ENCODE results near the gene PARP3.
A peak's percentile ranks its signal among the peaks of the same experiment; 100 is the strongest.

PARP3 gene

DNA sequence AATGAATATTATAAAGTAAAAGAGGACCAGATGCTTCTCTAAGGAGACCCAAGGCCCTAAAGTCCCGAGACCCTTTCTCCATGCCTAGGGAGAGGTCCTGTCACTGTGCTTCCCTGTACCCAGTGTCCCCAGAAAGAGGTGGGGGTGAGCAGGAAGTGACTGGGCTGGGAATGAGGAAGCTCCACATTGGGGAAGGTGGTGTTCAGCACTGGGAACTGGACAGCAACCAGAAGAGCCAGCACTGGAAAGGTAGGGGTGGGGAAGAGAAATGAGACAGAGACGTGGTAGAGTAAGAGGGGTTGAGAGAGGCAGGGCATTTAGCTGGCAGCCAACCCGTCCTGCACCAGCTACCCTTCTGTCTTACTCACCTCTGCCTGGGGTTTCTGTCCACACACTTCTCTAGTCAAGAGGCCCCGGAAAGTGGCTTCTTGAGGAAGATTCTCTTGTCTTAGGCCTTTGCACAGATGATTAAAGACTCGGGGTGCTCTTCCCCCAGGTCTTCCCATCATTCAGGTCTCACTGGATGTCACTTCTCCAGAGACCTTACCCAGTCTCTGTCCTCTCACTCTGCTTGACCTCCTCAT, 12.7 kb upstream of the PARP3 start:
- Mint-ChIP-seq H3K27me3 (no peaks in the 10 kb centered on the region), H3K27ac (no peak overlapping the region), H3K4me1 (ENCODE audit: low read depth) (no peaks in the 10 kb centered on the region), H3K9me3 (no peaks in the 10 kb centered on the region), H3K36me3 (ENCODE audit: low read depth) (peaks cover 20% of the 10 kb centered on the region), H3K4me3 (no peak overlapping the region)

DNA sequence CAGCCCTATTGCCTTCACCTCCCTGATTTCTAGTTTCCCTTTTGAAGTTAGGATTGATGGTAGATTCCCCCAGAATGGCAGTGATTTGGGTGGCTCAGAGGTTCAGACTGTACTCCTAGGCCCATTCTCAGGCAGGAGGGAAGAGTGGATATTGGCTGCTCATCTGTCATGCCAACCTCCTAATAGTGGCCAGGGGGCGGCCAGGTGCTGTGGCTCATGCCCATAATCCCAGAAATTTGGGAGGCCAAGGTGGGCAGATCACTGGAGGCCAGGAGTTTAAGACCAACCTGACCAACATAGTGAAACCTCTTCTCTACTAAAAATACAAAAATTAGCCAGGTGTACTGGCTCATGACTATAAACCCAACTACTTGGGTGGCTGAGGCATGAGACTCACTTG, 11.7 kb upstream of the PARP3 start:
- Mint-ChIP-seq H3K4me1 (ENCODE audit: low read depth) (no peaks in the 10 kb centered on the region), H3K27ac (no peak overlapping the region), H3K36me3 (ENCODE audit: low read depth) (peaks cover 29% of the 10 kb centered on the region), H3K4me3 (no peak overlapping the region), H3K27me3 (no peaks in the 10 kb centered on the region), H3K9me3 (no peaks in the 10 kb centered on the region)

DNA sequence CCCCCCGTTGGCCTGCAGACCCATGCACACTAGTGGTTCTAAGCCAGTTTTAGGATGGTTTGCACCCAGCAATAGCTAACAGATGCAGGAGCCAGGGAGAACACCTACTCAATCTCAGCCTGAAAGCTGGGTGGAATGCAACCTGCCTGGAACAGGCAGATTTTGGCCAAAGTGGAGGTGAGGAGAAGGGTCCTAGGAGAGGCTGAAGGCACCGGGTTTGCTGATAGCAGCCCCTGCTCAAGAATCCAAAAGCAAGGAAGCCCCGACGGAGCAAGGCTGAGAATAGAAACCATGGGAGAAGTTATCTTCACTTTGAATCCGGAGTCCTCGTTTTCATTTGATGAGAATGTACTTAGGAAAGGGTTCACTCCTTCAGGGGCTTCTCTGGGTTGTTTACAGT, 10.4 kb upstream of the PARP3 start:
- Mint-ChIP-seq H3K4me3 (no peak overlapping the region), H3K9me3 (no peaks in the 10 kb centered on the region), H3K27me3 (no peaks in the 10 kb centered on the region), H3K4me1 (ENCODE audit: low read depth) (no peaks in the 10 kb centered on the region), H3K36me3 (ENCODE audit: low read depth) (peaks cover 41% of the 10 kb centered on the region), H3K27ac (no peak overlapping the region)

DNA sequence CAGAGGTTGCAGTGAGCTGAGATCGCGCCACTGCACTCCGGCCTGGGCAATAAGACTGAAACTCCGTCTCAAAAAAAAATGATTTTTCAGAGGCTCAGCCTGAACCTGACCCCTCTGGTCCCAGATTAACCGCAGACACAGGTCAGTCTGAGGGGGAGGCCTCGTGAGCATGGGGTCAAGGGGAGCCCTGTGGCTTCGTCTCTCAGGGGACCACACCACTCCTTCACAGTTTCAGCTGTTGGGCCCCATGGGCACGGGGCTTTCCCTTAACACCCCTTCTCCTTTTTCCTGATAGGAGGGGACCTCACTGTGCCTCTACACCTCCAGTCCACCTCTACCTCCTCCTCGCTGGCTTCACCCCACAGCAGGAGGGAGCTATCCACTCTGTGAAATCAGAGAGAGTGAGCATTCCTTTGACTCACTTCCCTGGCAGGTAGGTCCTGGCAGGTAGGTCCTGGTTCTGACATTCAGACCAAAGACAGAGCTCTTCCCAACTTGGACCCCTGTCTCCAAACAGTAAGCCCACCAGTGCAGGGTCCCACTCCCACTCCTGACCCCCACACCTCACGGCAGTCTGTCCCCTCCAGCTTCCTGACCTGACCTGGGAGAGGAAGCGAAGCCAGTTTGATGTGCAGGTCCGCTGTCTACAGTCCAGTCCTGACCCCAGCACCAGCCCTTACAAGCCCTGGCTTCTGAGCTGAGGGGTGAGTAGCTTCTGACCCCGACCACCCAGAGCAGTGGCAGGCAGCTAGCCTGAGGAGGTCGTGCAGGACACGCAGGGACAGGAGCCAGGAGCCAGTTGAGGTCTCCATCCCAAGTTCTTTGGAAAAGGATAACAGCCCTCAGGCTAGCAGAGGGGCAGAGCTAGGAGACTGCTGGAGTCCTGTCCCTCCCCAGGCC, 9.4 kb upstream of the PARP3 start:
- Mint-ChIP-seq H3K9me3 (no peaks in the 10 kb centered on the region), H3K36me3 (ENCODE audit: low read depth) (peaks cover 49% of the 10 kb centered on the region), H3K4me1 (ENCODE audit: low read depth) (no peaks in the 10 kb centered on the region), H3K27me3 (no peaks in the 10 kb centered on the region), H3K27ac (no peak overlapping the region), H3K4me3 (no peak overlapping the region)

DNA sequence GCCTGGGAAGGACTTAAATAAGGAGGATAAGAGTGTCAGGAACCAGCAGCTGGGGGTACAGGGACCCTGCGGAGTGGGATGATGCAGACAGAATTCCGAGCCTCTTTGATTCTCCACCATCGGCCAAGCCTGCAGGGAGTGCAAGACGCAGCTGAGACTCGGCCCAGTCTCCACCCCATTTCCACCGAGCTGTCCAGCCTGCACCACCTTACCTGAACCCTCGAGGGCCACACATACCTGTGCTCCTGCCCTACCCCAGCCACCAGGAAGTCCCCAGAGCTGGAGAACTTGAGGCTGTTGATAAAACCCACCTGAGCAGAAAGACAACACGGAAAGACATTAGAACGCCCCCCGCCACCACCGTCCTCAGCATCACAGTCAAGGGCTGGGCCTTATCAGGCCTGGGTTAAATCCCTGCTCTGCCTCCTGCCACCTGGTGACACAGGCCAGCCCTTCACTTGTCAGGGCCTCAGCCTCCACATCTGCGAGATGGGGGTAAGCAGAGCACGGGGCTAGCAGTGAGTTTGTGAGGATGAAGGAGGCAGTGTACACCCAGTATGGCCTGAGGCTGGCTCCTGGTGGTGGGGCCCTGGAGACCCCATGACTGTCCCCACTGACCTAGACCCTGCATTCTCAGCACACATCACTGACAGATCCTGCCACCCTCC, 8.6 kb upstream of the PARP3 start:
- Mint-ChIP-seq H3K4me3 (no peak overlapping the region), H3K4me1 (ENCODE audit: low read depth) (peaks cover 4% of the 10 kb centered on the region), H3K9me3 (no peaks in the 10 kb centered on the region), H3K27me3 (no peaks in the 10 kb centered on the region), H3K27ac (no peak overlapping the region), H3K36me3 (ENCODE audit: low read depth) (peaks cover 57% of the 10 kb centered on the region)

DNA sequence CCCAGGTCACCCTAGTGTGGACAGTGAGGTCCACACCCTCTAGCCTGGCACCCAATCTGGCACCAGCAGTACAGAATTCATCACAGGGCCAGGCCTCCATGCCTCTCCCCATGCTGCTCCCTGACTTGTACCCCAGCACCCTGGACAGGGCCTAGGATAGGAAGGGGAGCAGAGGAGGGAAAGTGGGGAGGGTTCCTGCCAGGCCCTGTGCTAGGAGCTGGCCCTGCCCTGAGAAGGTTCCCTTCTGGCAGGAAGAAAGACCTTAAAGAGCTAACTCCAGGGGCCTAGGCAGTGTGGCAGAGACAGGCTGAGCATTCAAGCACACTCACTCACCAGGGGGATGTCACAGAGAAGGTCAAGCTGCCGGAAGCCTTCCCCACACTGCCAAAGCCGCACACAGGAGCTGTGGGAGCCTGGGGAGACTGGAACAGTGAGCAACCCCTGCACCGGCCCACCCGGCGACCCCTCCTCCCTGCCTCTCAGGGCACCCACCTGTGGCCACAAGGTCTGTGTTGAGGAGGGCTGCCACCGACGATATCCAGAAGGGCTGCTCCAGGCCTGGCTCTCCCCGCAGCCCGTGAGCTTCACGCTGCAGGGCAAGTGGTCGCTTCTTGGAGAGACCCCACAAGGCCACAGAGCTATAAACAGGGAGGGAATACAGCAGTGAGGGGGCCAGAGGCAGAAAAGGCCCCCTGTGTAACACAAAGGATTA, 7.9 kb upstream of the PARP3 start:
- Mint-ChIP-seq H3K27me3 (no peaks in the 10 kb centered on the region), H3K27ac (no peak overlapping the region), H3K9me3 (no peaks in the 10 kb centered on the region), H3K4me3 (no peak overlapping the region), H3K4me1 (ENCODE audit: low read depth) (peaks cover 11% of the 10 kb centered on the region), H3K36me3 (ENCODE audit: low read depth) (peaks cover 60% of the 10 kb centered on the region)

DNA sequence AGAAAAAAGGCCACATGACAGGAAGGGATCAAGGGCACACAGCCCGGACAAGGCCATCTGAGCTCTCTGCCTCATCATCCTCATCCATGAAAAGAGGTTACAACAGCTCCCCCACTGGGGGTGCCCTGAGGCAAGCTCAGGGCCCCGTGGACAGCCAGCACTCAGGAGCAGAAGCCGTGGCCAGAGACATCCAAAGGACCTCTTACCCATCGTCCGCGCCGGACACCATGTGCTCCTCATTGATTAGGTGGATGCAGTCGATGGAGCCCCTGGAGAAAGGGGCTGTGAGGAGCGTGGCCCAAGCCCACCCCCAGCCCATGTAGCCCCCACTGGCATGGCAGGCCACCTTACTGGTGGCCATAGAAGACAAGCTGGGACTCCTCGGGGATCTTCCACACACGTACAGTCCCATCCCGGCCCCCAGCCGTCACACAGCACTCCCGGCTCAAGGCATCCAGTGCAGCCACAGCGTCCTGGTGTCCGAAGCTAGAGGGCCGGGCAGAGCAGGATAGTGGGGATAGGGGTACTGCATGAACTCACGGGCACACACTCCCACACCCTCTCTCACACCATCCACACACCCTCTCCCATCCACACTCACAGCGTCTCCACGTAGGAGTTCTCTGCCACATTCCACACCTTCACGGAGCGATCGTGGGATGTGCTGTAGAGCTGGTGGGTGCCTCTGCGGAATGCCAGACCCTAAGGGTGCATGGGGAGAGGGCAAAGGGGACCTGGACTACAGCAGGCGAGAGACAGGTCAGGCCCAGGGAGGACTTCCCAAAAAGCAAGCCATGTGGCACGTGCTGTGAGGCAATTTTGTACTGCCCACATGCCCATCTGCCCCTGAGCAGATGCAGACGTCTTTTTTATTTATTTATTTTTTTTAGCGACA, 6.9 kb upstream of the PARP3 start:
- no peaks in the 10 kb centered on the region for H3K9me3 Mint-ChIP-seq
- no peak overlapping the region for H3K27ac Mint-ChIP-seq
- no peak overlapping the region for H3K4me3 Mint-ChIP-seq
- H3K27me3 Mint-ChIP-seq: no peaks in the 10 kb centered on the region
- peaks cover 20% of the 10 kb centered on the region for H3K4me1 Mint-ChIP-seq (ENCODE audit: low read depth)
- peaks cover 63% of the 10 kb centered on the region for H3K36me3 Mint-ChIP-seq (ENCODE audit: low read depth)

DNA sequence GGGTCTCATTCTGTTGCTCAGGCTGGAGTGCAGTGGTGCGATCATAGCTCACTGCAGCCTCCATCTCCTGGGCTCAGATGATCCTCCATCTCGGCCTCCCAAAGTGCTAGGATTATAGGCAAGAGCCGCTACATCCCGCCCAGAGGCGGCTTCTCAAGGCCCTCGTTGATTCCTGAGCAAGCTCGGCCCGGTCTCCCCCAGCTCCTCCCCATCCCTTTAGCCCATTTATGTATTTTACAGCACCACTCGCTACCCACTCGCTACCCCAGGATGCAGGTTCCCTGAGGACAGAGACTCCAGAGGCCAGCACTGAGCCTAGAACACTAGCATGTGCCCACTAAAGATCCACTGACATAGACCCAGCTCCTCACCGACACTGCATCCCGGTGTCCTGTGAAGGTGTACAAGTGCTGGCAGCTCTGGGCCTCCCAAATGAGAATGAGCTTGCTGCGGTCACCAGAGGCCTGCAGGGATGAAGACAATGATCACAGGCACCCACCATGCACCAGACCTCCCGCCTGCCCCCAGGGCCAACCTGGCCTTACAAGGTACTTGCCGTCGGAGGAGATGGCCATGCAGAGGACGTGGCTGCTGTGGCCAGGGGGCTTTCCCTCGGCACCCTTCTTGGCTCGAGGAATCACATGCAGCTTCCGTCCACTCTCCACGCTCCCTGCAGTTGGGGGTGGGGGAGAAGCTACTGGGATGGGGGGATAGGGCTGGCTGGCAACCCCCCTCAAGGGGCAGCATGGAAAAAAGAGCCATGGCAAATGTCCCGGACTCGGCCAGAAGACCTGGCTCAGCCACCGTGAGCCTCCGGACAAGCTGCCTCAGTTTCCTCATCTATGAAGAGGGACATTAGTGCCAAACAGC, 6.0 kb upstream of the PARP3 start:
- Mint-ChIP-seq H3K4me1 (ENCODE audit: low read depth) (peaks cover 29% of the 10 kb centered on the region), H3K27me3 (no peaks in the 10 kb centered on the region), H3K9me3 (no peaks in the 10 kb centered on the region), H3K4me3 (no peak overlapping the region), H3K27ac (no peak overlapping the region), H3K36me3 (ENCODE audit: low read depth) (peaks cover 72% of the 10 kb centered on the region)

DNA sequence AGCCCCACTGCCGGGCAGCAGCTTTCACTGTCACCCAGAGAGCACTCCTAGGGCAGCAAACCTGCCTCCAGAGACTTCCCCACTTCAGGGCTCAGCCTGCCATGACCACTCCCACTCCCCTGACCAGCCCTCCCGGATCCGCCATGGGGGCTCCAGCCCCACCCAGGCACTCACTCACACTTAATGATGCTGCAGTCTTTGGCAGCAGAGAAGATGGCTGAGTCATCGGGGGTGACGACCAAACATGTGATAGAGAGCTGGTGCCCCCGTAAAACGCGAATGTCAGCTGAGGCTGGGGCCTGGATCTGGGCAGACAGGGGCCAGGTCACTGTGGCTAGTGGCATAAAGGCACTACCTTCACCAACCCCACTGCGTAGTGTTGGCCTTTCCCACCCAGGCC, 5.1 kb upstream of the PARP3 start:
- Mint-ChIP-seq H3K27me3 (no peaks in the 10 kb centered on the region), H3K9me3 (no peaks in the 10 kb centered on the region), H3K36me3 (ENCODE audit: low read depth) (peaks cover 68% of the 10 kb centered on the region), H3K4me3 (no peak overlapping the region), H3K4me1 (ENCODE audit: low read depth) (peaks cover 30% of the 10 kb centered on the region), H3K27ac (no peak overlapping the region)

DNA sequence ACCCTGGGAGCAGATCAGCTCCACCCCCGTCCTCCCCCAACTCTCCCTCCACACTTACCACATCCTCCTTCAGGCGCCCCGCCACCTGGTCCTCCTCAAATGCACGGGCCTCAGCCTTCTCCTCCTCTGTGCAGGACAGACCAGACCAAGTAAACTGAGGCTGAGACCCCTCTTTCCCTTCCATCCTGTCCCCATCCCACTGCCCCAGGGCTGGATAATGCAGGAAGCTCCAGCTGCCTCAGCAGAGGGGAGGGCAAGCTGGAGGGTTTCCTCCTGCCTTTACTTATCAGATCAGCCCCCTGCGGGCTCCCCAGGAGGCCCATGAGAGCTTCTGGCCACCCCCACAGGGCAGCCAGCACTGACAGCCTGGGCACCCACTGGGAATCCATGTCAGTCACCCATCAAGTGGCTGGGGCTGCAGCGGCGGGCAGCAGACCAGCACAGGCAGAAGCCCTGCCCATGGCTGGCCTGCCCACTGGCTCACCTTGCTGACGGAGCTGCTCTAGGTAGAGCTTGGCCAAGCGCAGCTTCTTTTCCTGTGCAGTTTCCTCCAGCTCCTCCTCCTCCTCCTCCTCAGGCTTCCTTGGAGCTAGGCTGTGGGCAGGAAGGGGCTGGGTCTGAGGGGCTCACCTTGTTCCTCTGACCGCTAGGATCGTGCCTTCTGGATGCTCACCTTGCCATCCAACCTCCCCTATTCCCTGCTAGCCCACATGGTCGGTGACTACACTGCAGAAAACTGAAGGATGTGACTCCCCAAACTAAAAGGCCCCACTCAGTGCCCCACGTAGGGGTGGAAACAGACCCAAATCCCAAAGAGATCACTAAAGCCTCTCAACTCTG, 4.3 kb upstream of the PARP3 start:
- Mint-ChIP-seq H3K9me3 (no peaks in the 10 kb centered on the region), H3K36me3 (ENCODE audit: low read depth) (peaks cover 68% of the 10 kb centered on the region), H3K4me3 (no peak overlapping the region), H3K27me3 (no peaks in the 10 kb centered on the region), H3K27ac (no peak overlapping the region), H3K4me1 (ENCODE audit: low read depth) (peaks cover 34% of the 10 kb centered on the region)

DNA sequence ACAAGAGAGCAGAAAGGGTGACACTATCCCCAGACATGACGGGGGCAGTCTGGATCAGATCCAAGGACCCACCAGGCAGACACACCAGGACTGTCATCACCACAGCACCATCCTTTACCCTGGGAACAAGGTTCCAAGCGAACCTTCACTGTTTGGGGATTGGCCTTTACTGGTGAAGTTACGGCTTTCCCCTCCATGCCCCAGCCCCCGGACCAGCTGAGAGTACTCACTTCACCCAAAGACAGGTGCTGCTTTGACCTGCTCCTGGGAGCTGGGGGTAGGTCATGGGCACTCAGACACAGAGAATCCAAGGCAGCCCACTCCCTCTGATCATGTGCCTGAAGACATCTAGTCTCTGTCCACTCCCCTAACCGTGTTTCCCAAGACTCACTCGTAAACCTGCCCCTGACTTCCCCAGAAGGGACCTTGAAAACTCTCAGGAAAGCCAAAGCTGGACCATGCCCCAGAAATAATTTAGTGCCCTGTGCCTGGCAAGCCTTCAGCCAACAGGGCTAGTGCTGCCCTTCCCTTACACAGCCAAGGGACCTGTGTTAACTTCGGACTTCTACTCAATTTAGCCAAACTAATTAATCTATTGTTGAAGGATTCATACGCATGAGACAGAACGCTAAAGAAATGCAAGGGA, 3.3 kb upstream of the PARP3 start:
- Mint-ChIP-seq H3K36me3 (ENCODE audit: low read depth) (peaks cover 63% of the 10 kb centered on the region), H3K4me3 (peak overlapping the region; percentile 3), H3K27me3 (no peaks in the 10 kb centered on the region), H3K4me1 (ENCODE audit: low read depth) (peaks cover 38% of the 10 kb centered on the region), H3K9me3 (no peaks in the 10 kb centered on the region), H3K27ac (peak overlapping the region; percentile 66)

DNA sequence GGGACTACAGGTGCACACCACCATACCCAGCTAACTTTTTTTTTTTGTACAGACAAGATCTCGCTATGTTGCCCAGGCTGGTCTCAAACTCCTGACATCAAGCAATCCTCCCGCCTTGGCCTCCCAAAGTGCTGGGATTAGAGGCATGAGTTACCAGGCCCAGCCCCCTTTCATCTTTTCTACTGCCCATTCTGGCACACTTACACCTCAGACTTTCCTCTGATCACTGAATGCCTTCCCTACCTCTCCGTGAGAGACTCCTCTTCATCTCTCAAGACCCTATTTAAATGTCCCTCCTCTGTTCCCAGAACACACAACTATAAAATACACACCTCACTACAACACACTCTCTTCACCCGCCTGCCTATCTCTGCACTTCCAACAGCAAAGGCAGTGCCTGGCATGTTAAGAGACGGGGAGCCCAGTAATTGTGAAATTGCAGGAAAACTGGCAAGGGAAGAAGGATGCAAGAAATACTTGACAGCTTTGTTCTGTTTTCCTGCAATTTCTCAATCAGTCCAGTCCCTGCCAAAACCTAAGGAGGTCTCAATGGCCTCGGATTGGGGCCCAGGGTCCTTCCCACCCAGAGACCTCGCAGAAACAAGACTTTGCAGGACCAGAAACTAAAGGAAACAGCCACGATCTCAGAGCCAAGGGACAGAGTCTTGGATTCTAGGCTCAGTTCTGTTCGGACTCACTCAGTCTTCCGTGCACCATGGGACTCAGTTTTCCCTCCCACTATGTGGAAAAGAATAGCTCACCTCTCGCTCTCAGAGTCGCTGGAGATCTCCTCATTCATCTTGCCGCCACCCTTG, 1.3 kb upstream of the PARP3 start:
- Mint-ChIP-seq H3K27me3 (no peaks in the 10 kb centered on the region), H3K4me3 (peak overlapping the region; percentile 90), H3K27ac (peak overlapping the region; percentile 87), H3K4me1 (ENCODE audit: low read depth) (peaks cover 38% of the 10 kb centered on the region), H3K9me3 (no peaks in the 10 kb centered on the region), H3K36me3 (ENCODE audit: low read depth) (peaks cover 45% of the 10 kb centered on the region)

Measured in stimulated activated naive CD8-positive, alpha-beta T cell treated with anti-CD3 and anti-CD28 coated beads, Interleukin-15, Interleukin-2, amounts not matched to agents 100 ng/mL and 50 ng/mL, for 24 hours (primary cell).